Hepatocyte (in vitro differentiated cells): ENCODE results near the gene SMAP1. TPM values are rescaled to one million over a fixed set of nuclear protein-coding genes. Genes with fewer than 3 reads are reported as not detected.

Experiments
- DNase-seq: peaks from one replicate; pipeline ENCODE4 v3.0.0-alpha.2; 2016; ENCODE audit warnings: low spot score
- H2AFZ ChIP-seq: fragments of 200-600 bp; sonication (generic); 2 replicates; pipeline ENCODE4 v1.6.0; 2016; ENCODE audit warnings: antibody characterized with exemption, mild to moderate bottlenecking
- H3K27ac ChIP-seq: fragments of 200-600 bp; sonication (generic); 2 replicates; pipeline ENCODE4 v1.5.1; 2016; ENCODE audit warnings: mild to moderate bottlenecking
- H3K27me3 ChIP-seq: fragments of 200-600 bp; sonication (generic); 2 replicates; pipeline ENCODE4 v1.6.1; 2016
- H3K36me3 ChIP-seq: fragments of 200-600 bp; sonication (generic); replicated peaks from 2 replicates; pipeline ENCODE4 v1.5.1; 2016; ENCODE audit warnings: low read depth; ENCODE audit not compliant: insufficient read depth
- H3K4me1 ChIP-seq: fragments of 200-600 bp; sonication (generic); 2 replicates; pipeline ENCODE4 v1.5.1; 2016; ENCODE audit warnings: mild to moderate bottlenecking, moderate library complexity; ENCODE audit not compliant: insufficient read depth
- H3K4me2 ChIP-seq: fragments of 200-600 bp; sonication (generic); 2 replicates; pipeline ENCODE4 v1.6.0; 2016
- H3K4me3 ChIP-seq: fragments of 200-600 bp; sonication (generic); 2 replicates; pipeline ENCODE4 v1.5.1; 2016; ENCODE audit warnings: mild to moderate bottlenecking
- H3K79me2 ChIP-seq: fragments of 200-600 bp; sonication (generic); 2 replicates; pipeline ENCODE4 v1.6.0; 2017; ENCODE audit warnings: mild to moderate bottlenecking
- H3K9me2 ChIP-seq: fragments of 200-600 bp; sonication (generic); replicated peaks from 2 replicates; pipeline ENCODE4 v1.6.0; 2017; ENCODE audit warnings: mild to moderate bottlenecking; ENCODE audit not compliant: insufficient read depth
- H3K9me3 ChIP-seq: fragments of 200-600 bp; sonication (generic); 2 replicates; pipeline ENCODE4 v1.5.1; 2016; ENCODE audit warnings: low read depth, mild to moderate bottlenecking
- H4K20me1 ChIP-seq: fragments of 200-600 bp; sonication (generic); 2 replicates; pipeline ENCODE4 v1.6.0; 2016; ENCODE audit warnings: mild to moderate bottlenecking; ENCODE audit not compliant: insufficient read depth, poor library complexity, severe bottlenecking
- EZH2 ChIP-seq: fragments of 200-600 bp; sonication (generic); IDR thresholded peaks from 2 replicates; pipeline ENCODE4 v1.6.1; 2016; ENCODE audit warnings: antibody characterized with exemption, mild to moderate bottlenecking, borderline replicate concordance
- EZH2phosphoT487 ChIP-seq: fragments of 200-600 bp; sonication (generic); IDR thresholded peaks from one replicate; pipeline ENCODE4 v1.6.1; 2018; ENCODE audit warnings: antibody characterized with exemption, mild to moderate bottlenecking, low read depth, moderate library complexity; ENCODE audit not compliant: unreplicated experiment, severe bottlenecking
- WGBS: methylation state at CpG from one replicate; pipeline ENCODE4 v1.1.6; 2016; ENCODE audit warnings: low lambda C conversion rate; ENCODE audit errors: missing lambda C conversion rate; 5-methylcytosine and 5-hydroxymethylcytosine counted together
- polyA plus RNA-seq: library from polyadenylated mRNA; unstranded; fragments of >200 nt; fragmentation: Nextera tagmentation; extraction: Ambion mirVana; gene quantifications from 2 replicates; pipeline ENCODE4 v1.2.1, GENCODE V29; 2016
- total RNA-seq: library from RNA; depleted of rRNA; stranded (reverse); fragments of >200 nt; gene quantifications from 2 replicates; pipeline ENCODE4 v1.2.3, GENCODE V29; 2014
- TF ChIP-seq, protein P1 (sequence below): fragments of 200-600 bp; sonication (generic); IDR thresholded peaks from 2 replicates; pipeline ENCODE4 v1.5.1; 2016; ENCODE audit warnings: antibody characterized with exemption, mild to moderate bottlenecking; ENCODE audit not compliant: poor library complexity

SMAP1 gene
- total and polyA plus RNA-seq, 2 experiments from 2014 or later: 28.2 to 42.4 TPM

DNA sequence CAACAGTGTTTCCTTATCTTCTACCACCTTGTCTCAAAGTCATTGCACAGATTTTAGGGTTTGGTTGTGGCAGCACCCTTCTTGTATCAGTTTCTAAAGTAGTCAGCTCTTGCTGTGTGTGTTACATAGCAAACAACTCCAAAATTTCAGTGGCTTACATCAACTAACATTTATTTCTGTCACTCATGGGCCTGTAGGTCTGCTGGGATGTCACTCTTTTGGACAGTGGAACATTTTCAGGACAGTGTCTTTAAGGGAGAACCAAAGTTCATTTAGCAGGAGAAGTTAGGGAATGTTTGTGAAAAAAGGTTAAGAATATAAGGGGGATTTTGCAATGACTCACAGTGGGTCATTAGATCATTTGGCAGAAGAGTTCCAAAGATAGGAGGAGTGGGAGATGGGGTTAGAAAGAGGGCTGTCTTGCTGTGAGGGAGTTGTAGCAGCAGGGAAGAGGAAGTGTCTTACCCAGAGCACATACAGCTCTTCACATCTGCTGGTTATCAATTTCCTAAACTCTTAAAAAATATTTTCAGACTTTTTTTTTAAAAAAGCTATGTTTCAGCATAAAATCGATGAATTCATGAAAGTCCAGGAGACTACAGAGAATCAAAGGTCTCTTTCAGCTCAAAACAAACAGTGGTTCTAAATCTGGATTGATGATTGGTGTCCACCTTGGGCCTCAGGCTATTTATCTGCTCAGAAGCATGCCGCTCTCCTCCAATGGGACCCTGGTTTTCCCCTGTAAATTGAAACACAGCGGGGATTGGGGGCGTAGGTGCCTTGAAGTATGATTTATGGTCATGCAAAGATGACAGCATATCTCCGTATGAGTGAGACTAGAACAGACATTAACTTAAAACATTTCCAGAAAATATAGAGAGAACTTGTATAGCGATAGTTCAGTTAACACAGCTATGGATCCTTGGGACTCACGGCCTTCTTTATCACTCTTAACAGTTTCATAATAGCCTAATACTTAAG lies 171.9 kb downstream of the SMAP1 start:
- DNase-seq: no peak

DNA sequence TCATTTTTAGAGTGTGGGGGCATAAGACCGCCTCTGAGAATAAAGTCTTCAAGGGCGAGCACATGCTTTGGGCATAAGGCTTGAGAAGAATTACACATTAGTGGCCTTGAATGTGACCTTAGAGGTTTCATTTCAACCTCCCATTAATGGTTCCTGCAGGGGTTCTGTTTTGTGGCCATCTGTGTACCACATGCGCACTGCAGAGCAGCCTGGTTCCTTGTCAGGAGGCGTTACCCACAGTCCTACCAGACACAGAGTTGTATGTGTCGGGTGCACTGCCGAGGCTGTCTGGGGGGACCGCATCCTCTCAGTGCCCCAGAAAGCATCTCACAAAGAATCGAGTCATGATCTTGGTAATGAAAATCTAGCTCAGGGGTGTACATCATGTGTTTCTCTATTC lies 173.4 kb downstream of the SMAP1 start:
- H4K20me1 ChIP-seq: no peaks in the 10 kb centered on the region
- H3K36me3 ChIP-seq: no peaks in the 10 kb centered on the region
- no peaks in the 10 kb centered on the region for H3K9me3 ChIP-seq
- no peak for DNase-seq
- WGBS: 93% methylated on average over 8 of the region's 8 CpGs
- no peak overlapping the region for H3K4me3 ChIP-seq
- H3K9me2 ChIP-seq: no peaks in the 10 kb centered on the region
- no peaks in the 10 kb centered on the region for H3K4me1 ChIP-seq
- H3K79me2 ChIP-seq: no peaks in the 10 kb centered on the region
- no peak overlapping the region for H3K4me2 ChIP-seq
- no peak overlapping the region for H2AFZ ChIP-seq
- TF ChIP-seq EZH2phosphoT487 (no peak), EZH2 (no peak)
- TF ChIP-seq, protein P1, sequence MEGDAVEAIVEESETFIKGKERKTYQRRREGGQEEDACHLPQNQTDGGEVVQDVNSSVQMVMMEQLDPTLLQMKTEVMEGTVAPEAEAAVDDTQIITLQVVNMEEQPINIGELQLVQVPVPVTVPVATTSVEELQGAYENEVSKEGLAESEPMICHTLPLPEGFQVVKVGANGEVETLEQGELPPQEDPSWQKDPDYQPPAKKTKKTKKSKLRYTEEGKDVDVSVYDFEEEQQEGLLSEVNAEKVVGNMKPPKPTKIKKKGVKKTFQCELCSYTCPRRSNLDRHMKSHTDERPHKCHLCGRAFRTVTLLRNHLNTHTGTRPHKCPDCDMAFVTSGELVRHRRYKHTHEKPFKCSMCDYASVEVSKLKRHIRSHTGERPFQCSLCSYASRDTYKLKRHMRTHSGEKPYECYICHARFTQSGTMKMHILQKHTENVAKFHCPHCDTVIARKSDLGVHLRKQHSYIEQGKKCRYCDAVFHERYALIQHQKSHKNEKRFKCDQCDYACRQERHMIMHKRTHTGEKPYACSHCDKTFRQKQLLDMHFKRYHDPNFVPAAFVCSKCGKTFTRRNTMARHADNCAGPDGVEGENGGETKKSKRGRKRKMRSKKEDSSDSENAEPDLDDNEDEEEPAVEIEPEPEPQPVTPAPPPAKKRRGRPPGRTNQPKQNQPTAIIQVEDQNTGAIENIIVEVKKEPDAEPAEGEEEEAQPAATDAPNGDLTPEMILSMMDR: no peak
- no peak overlapping the region for H3K27ac ChIP-seq
- no peaks in the 10 kb centered on the region for H3K27me3 ChIP-seq

More for the DNA sequence above, 171.9 kb downstream of the SMAP1 start:
- H3K79me2 ChIP-seq: peaks cover 1% of the 10 kb centered on the region
- no peaks in the 10 kb centered on the region for H3K27me3 ChIP-seq
- H3K27ac ChIP-seq: no peak overlapping the region
- WGBS: 87% methylated on average over 7 of the region's 7 CpGs
- H2AFZ ChIP-seq: no peak overlapping the region
- no peaks in the 10 kb centered on the region for H3K9me3 ChIP-seq
- no peaks in the 10 kb centered on the region for H3K4me1 ChIP-seq
- H3K9me2 ChIP-seq: no peaks in the 10 kb centered on the region
- TF ChIP-seq, protein P1: no peak
- TF ChIP-seq EZH2phosphoT487 (no peak), EZH2 (no peak)
- H3K36me3 ChIP-seq: no peaks in the 10 kb centered on the region
- H3K4me2 ChIP-seq: no peak overlapping the region
- H3K4me3 ChIP-seq: no peak overlapping the region
- H4K20me1 ChIP-seq: no peaks in the 10 kb centered on the region

DNA sequence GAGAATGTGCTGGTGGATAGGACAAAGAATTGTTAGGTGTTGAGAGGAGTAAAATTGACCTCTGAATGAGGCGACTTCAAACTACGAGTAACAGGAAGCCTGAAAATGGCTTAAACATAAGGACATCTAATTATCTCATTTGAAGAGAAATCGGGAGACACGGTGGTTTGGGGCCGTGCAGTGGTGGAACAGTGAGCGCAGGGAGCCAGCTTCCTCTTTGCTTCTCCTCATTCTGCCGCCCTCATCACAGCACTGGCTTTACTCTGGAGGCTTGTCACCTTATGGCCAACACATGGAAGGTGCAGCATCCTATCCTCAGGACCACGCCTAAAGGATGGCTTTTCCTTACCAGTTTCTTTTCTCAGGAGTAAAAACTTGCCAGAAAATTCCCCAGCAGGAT lies 174.9 kb downstream of the SMAP1 start:
- H3K4me3 ChIP-seq: no peak overlapping the region
- TF ChIP-seq EZH2phosphoT487 (no peak), EZH2 (no peak)
- TF ChIP-seq, protein P1: no peak
- no peak for DNase-seq
- no peaks in the 10 kb centered on the region for H3K79me2 ChIP-seq
- H3K36me3 ChIP-seq: no peaks in the 10 kb centered on the region
- H3K27me3 ChIP-seq: no peaks in the 10 kb centered on the region
- no peak overlapping the region for H3K27ac ChIP-seq
- WGBS: 95% methylated on average over 8 of the region's 8 CpGs
- no peaks in the 10 kb centered on the region for H3K4me1 ChIP-seq
- H2AFZ ChIP-seq: no peak overlapping the region
- no peaks in the 10 kb centered on the region for H4K20me1 ChIP-seq
- no peaks in the 10 kb centered on the region for H3K9me2 ChIP-seq
- H3K9me3 ChIP-seq: no peaks in the 10 kb centered on the region
- H3K4me2 ChIP-seq: no peak overlapping the region
